Measurements from ENCODE around the gene HBE1.
A peak's percentile ranks its signal among the peaks of the same experiment; 100 is the strongest.

The HBE1 gene

DNA sequence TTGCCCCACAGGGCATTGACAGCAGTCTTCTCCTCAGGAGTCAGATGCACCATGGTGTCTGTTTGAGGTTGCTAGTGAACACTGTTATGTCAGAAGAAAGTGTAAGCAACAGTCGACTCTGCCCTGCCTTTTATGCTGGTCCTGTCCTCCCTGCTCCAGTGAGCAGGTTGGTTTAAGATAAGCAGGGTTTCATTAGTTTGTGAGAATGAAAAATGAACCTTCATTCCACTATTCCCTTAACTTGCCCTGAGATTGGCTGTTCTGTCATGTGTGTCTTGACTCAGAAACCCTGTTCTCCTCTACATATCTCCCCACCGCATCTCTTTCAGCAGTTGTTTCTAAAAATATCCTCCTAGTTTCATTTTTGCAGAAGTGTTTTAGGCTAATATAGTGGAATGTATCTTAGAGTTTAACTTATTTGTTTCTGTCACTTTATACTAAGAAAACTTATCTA lies 35.3 kb downstream of the HBE1 start, which contains the start of gene HBD:
HBD (minus strand) TSS at position 103 of the 454 bp plus-strand sequence; CDS start at position 53, 50 bp downstream.
- Histone ChIP-seq H4K91ac (ENCODE audit: low read length) (no peak within 1 kb of the TSS), H3K9me3 (ENCODE audit: control insufficient read depth, low read length) (no peaks in the 10 kb centered on the region), H3K4me2 (ENCODE audit: low read length, poor library complexity, severe bottlenecking) (no peak within 1 kb of the TSS), H2BK120ac (ENCODE audit: low read depth, low read length) (no peak within 1 kb of the TSS), H3K4ac (ENCODE audit: low read depth in 1 of 2, low read length in 2 of 2) (no peak within 1 kb of the TSS), H3K23ac (ENCODE audit: low read length in 2 of 2) (no peak within 1 kb of the TSS), H3K36me3 (ENCODE audit: control insufficient read depth in 1 of 2, insufficient read depth in 2 of 2, low read depth in 1 of 2, low read length in 2 of 2) (no peaks in the 10 kb centered on the region), H2AK5ac (ENCODE audit: low read length, severe bottlenecking) (no peak within 1 kb of the TSS), H3K79me1 (replicated peaks; ENCODE audit: low read length, poor library complexity, severe bottlenecking) (no peaks in the 10 kb centered on the region), H3K27me3 (ENCODE audit: control insufficient read depth in 1 of 2, insufficient read depth in 1 of 2, low read length in 2 of 2) (no peaks in the 10 kb centered on the region), H3K18ac (ENCODE audit: low read depth in 1 of 2, low read length in 2 of 2) (peak within 1 kb of the TSS in 1 of 2 experiments; percentile 28), H3K14ac (ENCODE audit: low read length in 2 of 2) (no peak within 1 kb of the TSS), H2AFZ (ENCODE audit: low read depth, low read length) (no peak within 1 kb of the TSS), H3K4me1 (ENCODE audit: control insufficient read depth, insufficient read depth, low read depth, low read length) (peaks cover 2% of the 10 kb centered on the region), H2BK5ac (ENCODE audit: low read depth, low read length, poor library complexity, severe bottlenecking) (no peak within 1 kb of the TSS), H4K8ac (ENCODE audit: low read length) (no peak within 1 kb of the TSS), H2BK12ac (ENCODE audit: low read length in 2 of 2) (no peak within 1 kb of the TSS), H3K4me3 (ENCODE audit: insufficient read depth in 1 of 2, low read depth in 1 of 2, low read length in 2 of 2) (no peak within 1 kb of the TSS), H3K9ac (ENCODE audit: low read length) (no peak within 1 kb of the TSS), H3K27ac (ENCODE audit: low read length, poor library complexity, severe bottlenecking) (no peak within 1 kb of the TSS), H2BK15ac (ENCODE audit: low read depth, poor library complexity, severe bottlenecking) (no peak within 1 kb of the TSS)
- peak; percentile 67 for DNase-seq
- WGBS: no CpG with 5 or more reads among the region's 2 CpGs

DNA sequence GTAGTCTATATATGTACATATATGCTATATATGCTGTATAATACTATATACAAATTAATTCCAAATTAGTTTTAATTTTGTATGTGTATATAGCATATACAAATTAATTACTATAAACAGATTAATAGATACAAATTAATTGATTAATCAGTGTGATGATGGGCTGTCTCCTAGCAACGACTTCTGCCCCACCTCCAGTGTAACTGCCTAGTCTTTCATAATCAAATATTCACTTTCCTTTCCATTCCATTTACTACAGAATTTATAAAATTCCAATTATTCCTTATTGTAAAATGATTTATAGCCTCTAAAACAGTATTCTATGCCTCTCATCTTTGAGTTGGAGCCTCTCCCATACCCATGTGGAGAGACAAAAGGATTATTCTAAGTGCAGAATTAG lies 36.4 kb downstream of the HBE1 start:
- Histone ChIP-seq H3K4me2 (ENCODE audit: low read length, poor library complexity, severe bottlenecking) (no peak overlapping the region), H3K14ac (ENCODE audit: low read length in 2 of 2) (no peak overlapping the region), H4K91ac (ENCODE audit: low read length) (no peak overlapping the region), H4K8ac (ENCODE audit: low read length) (no peak overlapping the region), H3K27ac (ENCODE audit: low read length, poor library complexity, severe bottlenecking) (no peak overlapping the region), H2AK5ac (ENCODE audit: low read length, severe bottlenecking) (no peak overlapping the region), H3K79me1 (replicated peaks; ENCODE audit: low read length, poor library complexity, severe bottlenecking) (no peaks in the 10 kb centered on the region), H3K9ac (ENCODE audit: low read length) (no peak overlapping the region), H3K18ac (ENCODE audit: low read depth in 1 of 2, low read length in 2 of 2) (no peak overlapping the region), H3K4me3 (ENCODE audit: insufficient read depth in 1 of 2, low read depth in 1 of 2, low read length in 2 of 2) (no peak overlapping the region), H2BK15ac (ENCODE audit: low read depth, poor library complexity, severe bottlenecking) (no peak overlapping the region), H3K27me3 (ENCODE audit: control insufficient read depth in 1 of 2, insufficient read depth in 1 of 2, low read length in 2 of 2) (no peaks in the 10 kb centered on the region), H3K36me3 (ENCODE audit: control insufficient read depth in 1 of 2, insufficient read depth in 2 of 2, low read depth in 1 of 2, low read length in 2 of 2) (no peaks in the 10 kb centered on the region), H2BK120ac (ENCODE audit: low read depth, low read length) (no peak overlapping the region), H3K4me1 (ENCODE audit: control insufficient read depth, insufficient read depth, low read depth, low read length) (peaks cover 2% of the 10 kb centered on the region), H3K9me3 (ENCODE audit: control insufficient read depth, low read length) (no peaks in the 10 kb centered on the region), H3K23ac (ENCODE audit: low read length in 2 of 2) (no peak overlapping the region), H2BK5ac (ENCODE audit: low read depth, low read length, poor library complexity, severe bottlenecking) (no peak overlapping the region), H2AFZ (ENCODE audit: low read depth, low read length) (no peak overlapping the region), H3K4ac (ENCODE audit: low read depth in 1 of 2, low read length in 2 of 2) (no peak overlapping the region), H2BK12ac (ENCODE audit: low read length in 2 of 2) (no peak overlapping the region)
- DNase-seq: no peak
- no CpG with 5 or more reads among the region's 1 CpG for WGBS

DNA sequence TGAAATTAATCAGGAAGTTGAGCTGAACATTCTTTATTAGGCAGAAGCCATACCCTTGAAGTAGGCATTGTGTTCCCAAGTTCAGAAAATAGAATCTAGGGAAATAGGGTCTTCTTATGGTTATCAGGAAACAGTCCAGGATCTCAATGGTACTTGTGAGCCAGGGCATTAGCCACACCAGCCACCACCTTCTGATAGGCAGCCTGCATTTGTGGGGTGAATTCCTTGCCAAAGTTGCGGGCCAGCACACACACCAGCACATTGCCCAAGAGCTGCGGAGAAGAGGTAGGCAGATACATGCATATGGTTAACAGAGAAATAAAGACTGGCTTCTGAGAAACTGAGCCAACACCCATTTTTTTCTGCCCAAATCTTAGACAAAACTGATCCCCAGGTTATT lies 36.9 kb downstream of the HBE1 start:
- Histone ChIP-seq H4K91ac (ENCODE audit: low read length) (no peak overlapping the region), H3K79me1 (replicated peaks; ENCODE audit: low read length, poor library complexity, severe bottlenecking) (no peaks in the 10 kb centered on the region)
- 100% methylated on average over 2 of the region's 2 CpGs for WGBS

GRCh38 chr11:5232176-5232575 lies 37.6 kb downstream of the HBE1 start:
- Histone ChIP-seq H2AFZ (ENCODE audit: low read depth, low read length) (no peak overlapping the region), H2BK120ac (ENCODE audit: low read depth, low read length) (no peak overlapping the region), H3K4me2 (ENCODE audit: low read length, poor library complexity, severe bottlenecking) (no peak overlapping the region), H4K91ac (ENCODE audit: low read length) (no peak overlapping the region), H3K18ac (ENCODE audit: low read depth in 1 of 2, low read length in 2 of 2) (no peak overlapping the region), H3K14ac (ENCODE audit: low read length in 2 of 2) (no peak overlapping the region), H3K4me1 (ENCODE audit: control insufficient read depth, insufficient read depth, low read depth, low read length) (peaks cover 2% of the 10 kb centered on the region), H3K9ac (ENCODE audit: low read length) (no peak overlapping the region), H2BK15ac (ENCODE audit: low read depth, poor library complexity, severe bottlenecking) (no peak overlapping the region), H3K36me3 (ENCODE audit: control insufficient read depth in 1 of 2, insufficient read depth in 2 of 2, low read depth in 1 of 2, low read length in 2 of 2) (no peaks in the 10 kb centered on the region), H3K27ac (ENCODE audit: low read length, poor library complexity, severe bottlenecking) (no peak overlapping the region), H3K4ac (ENCODE audit: low read depth in 1 of 2, low read length in 2 of 2) (no peak overlapping the region), H3K23ac (ENCODE audit: low read length in 2 of 2) (no peak overlapping the region), H4K8ac (ENCODE audit: low read length) (no peak overlapping the region), H2AK5ac (ENCODE audit: low read length, severe bottlenecking) (no peak overlapping the region), H2BK5ac (ENCODE audit: low read depth, low read length, poor library complexity, severe bottlenecking) (no peak overlapping the region), H3K27me3 (ENCODE audit: control insufficient read depth in 1 of 2, insufficient read depth in 1 of 2, low read length in 2 of 2) (no peaks in the 10 kb centered on the region), H3K4me3 (ENCODE audit: insufficient read depth in 1 of 2, low read depth in 1 of 2, low read length in 2 of 2) (no peak overlapping the region), H2BK12ac (ENCODE audit: low read length in 2 of 2) (no peak overlapping the region), H3K79me1 (replicated peaks; ENCODE audit: low read length, poor library complexity, severe bottlenecking) (no peaks in the 10 kb centered on the region), H3K9me3 (ENCODE audit: control insufficient read depth, low read length) (no peaks in the 10 kb centered on the region)
- DNase-seq: no peak
- WGBS: 74% methylated on average over 3 of the region's 3 CpGs

More for the DNA sequence above, 36.9 kb downstream of the HBE1 start:
- Histone ChIP-seq H2BK120ac (ENCODE audit: low read depth, low read length) (no peak overlapping the region), H3K4ac (ENCODE audit: low read depth in 1 of 2, low read length in 2 of 2) (no peak overlapping the region), H3K27ac (ENCODE audit: low read length, poor library complexity, severe bottlenecking) (no peak overlapping the region), H3K9me3 (ENCODE audit: control insufficient read depth, low read length) (no peaks in the 10 kb centered on the region), H3K23ac (ENCODE audit: low read length in 2 of 2) (peak overlapping the region in 1 of 2 experiments; percentile 89), H3K36me3 (ENCODE audit: control insufficient read depth in 1 of 2, insufficient read depth in 2 of 2, low read depth in 1 of 2, low read length in 2 of 2) (no peaks in the 10 kb centered on the region), H2AFZ (ENCODE audit: low read depth, low read length) (no peak overlapping the region), H3K4me2 (ENCODE audit: low read length, poor library complexity, severe bottlenecking) (no peak overlapping the region), H3K9ac (ENCODE audit: low read length) (no peak overlapping the region), H3K18ac (ENCODE audit: low read depth in 1 of 2, low read length in 2 of 2) (no peak overlapping the region), H2BK15ac (ENCODE audit: low read depth, poor library complexity, severe bottlenecking) (no peak overlapping the region), H3K14ac (ENCODE audit: low read length in 2 of 2) (peak overlapping the region in 1 of 2 experiments; percentile 75), H3K4me3 (ENCODE audit: insufficient read depth in 1 of 2, low read depth in 1 of 2, low read length in 2 of 2) (no peak overlapping the region), H2BK5ac (ENCODE audit: low read depth, low read length, poor library complexity, severe bottlenecking) (no peak overlapping the region), H2BK12ac (ENCODE audit: low read length in 2 of 2) (peak overlapping the region in 1 of 2 experiments; percentile 28), H4K8ac (ENCODE audit: low read length) (no peak overlapping the region), H3K27me3 (ENCODE audit: control insufficient read depth in 1 of 2, insufficient read depth in 1 of 2, low read length in 2 of 2) (no peaks in the 10 kb centered on the region), H2AK5ac (ENCODE audit: low read length, severe bottlenecking) (no peak overlapping the region), H3K4me1 (ENCODE audit: control insufficient read depth, insufficient read depth, low read depth, low read length) (peaks cover 2% of the 10 kb centered on the region)
- no peak for DNase-seq
